Glutamatergic neuron (in vitro differentiated cells): ENCODE measurements around the gene ZBTB7C. TPM values are rescaled to one million over a fixed set of nuclear protein-coding genes. Genes with fewer than 3 reads are reported as not detected.

Source experiments
- DNase-seq: peaks from one replicate; pipeline ENCODE4 v3.0.0; 2022
- H3K27ac Mint-ChIP-seq: one replicate; pipeline ENCODE4 v1.8.0; 2020; ENCODE audit warnings: mild to moderate bottlenecking, mixed read lengths, inconsistent platforms; ENCODE audit not compliant: unreplicated experiment
- H3K27me3 Mint-ChIP-seq: one replicate; pipeline ENCODE4 v1.8.0; 2020; ENCODE audit warnings: mild to moderate bottlenecking, moderate library complexity, mixed read lengths, inconsistent platforms; ENCODE audit not compliant: unreplicated experiment
- H3K36me3 Mint-ChIP-seq: one replicate; pipeline ENCODE4 v1.8.0; 2020; ENCODE audit warnings: mild to moderate bottlenecking, mixed read lengths, inconsistent platforms; ENCODE audit not compliant: unreplicated experiment
- H3K4me1 Mint-ChIP-seq: one replicate; pipeline ENCODE4 v1.8.0; 2020; ENCODE audit warnings: mild to moderate bottlenecking, low read depth, mixed read lengths, inconsistent platforms; ENCODE audit not compliant: unreplicated experiment
- H3K4me3 Mint-ChIP-seq: one replicate; pipeline ENCODE4 v1.8.0; 2020; ENCODE audit warnings: mild to moderate bottlenecking, mixed read lengths, inconsistent platforms; ENCODE audit not compliant: unreplicated experiment
- H3K9me3 Mint-ChIP-seq: one replicate; pipeline ENCODE4 v1.8.0; 2020; ENCODE audit warnings: mild to moderate bottlenecking, moderate library complexity, mixed read lengths, inconsistent platforms; ENCODE audit not compliant: unreplicated experiment
- CTCF ChIP-seq: fragments of 200-600 bp; sonication (generic); IDR thresholded peaks from one replicate; pipeline ENCODE4 v1.5.0; 2021; ENCODE audit not compliant: partially characterized antibody, unreplicated experiment
- total RNA-seq: library from RNA; stranded (reverse); fragmentation: NEBNext Ultra II Directional; extraction: Animal tissue kit (Norgen Biotek cat#: 25700); gene quantifications from one replicate; pipeline ENCODE4 v1.2.1, GENCODE V29; 2021; ENCODE audit not compliant: unreplicated experiment

The ZBTB7C gene
- total RNA-seq, 1 donor from 2014 or later, result 10.6 TPM

GRCh38 chr18:48021273-48021914 lies 387.8 kb downstream of the ZBTB7C start:
- Mint-ChIP-seq H3K4me1 (peaks cover 15% of the 10 kb centered on the region), H3K36me3 (no peaks in the 10 kb centered on the region), H3K27me3 (peaks cover 7% of the 10 kb centered on the region), H3K9me3 (peaks cover 9% of the 10 kb centered on the region), H3K27ac (no peak overlapping the region), H3K4me3 (no peak overlapping the region)
- no peak for TF ChIP-seq CTCF
- no peak for DNase-seq

- H3K27me3 Mint-ChIP-seq, result peaks cover 7% of the 10 kb centered on the region
- H3K4me3 Mint-ChIP-seq, result no peak overlapping the region
- TF ChIP-seq CTCF, result no peak
- DNase-seq, result no peak
- H3K36me3 Mint-ChIP-seq, result no peaks in the 10 kb centered on the region
- no peak overlapping the region for H3K27ac Mint-ChIP-seq
- H3K4me1 Mint-ChIP-seq, result peaks cover 15% of the 10 kb centered on the region
- H3K9me3 Mint-ChIP-seq, result peaks cover 9% of the 10 kb centered on the region
These were observed 388.6 kb downstream of the ZBTB7C start for GRCh38 chr18:48020337-48021250.

- Mint-ChIP-seq H3K9me3 (peaks cover 9% of the 10 kb centered on the region), H3K27ac (no peak overlapping the region), H3K4me1 (peaks cover 15% of the 10 kb centered on the region), H3K36me3 (no peaks in the 10 kb centered on the region), H3K27me3 (peaks cover 7% of the 10 kb centered on the region), H3K4me3 (no peak overlapping the region)
- TF ChIP-seq CTCF, result no peak
- no peak for DNase-seq
These were observed 389.4 kb downstream of the ZBTB7C start for GRCh38 chr18:48019557-48020325.

DNA sequence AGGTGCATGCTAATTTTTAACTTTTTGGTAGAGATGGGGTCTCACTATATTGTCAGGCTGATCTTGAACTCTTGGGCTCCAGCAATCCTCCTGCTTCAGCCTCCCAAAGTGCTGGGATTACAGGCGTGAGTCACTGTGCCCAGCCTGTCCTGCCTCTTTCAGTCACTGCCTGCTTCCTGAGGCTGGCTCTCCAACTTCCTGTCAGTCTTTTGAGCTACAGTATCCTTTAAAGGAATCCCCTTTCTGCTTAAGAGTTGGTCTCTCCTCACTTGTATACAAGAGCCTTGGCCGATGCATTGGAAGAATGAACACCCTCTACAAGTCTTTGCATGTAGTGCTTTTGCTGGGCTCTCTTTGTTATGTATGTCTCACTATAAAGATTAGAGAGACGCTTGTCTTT lies 390.3 kb downstream of the ZBTB7C start:
- no peak overlapping the region for H3K27ac Mint-ChIP-seq
- no peaks in the 10 kb centered on the region for H3K36me3 Mint-ChIP-seq
- H3K27me3 Mint-ChIP-seq, result peaks cover 7% of the 10 kb centered on the region
- H3K9me3 Mint-ChIP-seq, result peaks cover 7% of the 10 kb centered on the region
- peaks cover 14% of the 10 kb centered on the region for H3K4me1 Mint-ChIP-seq
- H3K4me3 Mint-ChIP-seq, result no peak overlapping the region
- TF ChIP-seq CTCF, result no peak
- DNase-seq, result no peak
